H1 (cell line): ENCODE data around the gene FABP6. TPM values are rescaled to one million over a fixed set of nuclear protein-coding genes. Genes with fewer than 3 reads are reported as not detected.

Experiments used
- CTCF ChIA-PET: fragments of 300-600 bp; sonication (Branson Sonifier 250); formaldehyde crosslinking; loops from one replicate; lab custom pipeline; 2021; ENCODE audit not compliant: partially characterized antibody; lab: Charles Lee
- POLR2A ChIA-PET: fragments of 300-600 bp; sonication (Branson Sonifier 250); formaldehyde crosslinking; loops from one replicate; lab custom pipeline; 2021; ENCODE audit warnings: inconsistent platforms; ENCODE audit not compliant: partially characterized antibody; lab: Charles Lee
- DNase-seq, 2 experiments: peaks; one replicate each; pipeline versions ENCODE4 v3.0.0 to v3.0.0-alpha.2; 2010 to 2022; ENCODE audit warnings: low spot score in 2 of 2, low read depth in 1 of 2, mixed read lengths in 1 of 2
- FAIRE-seq: peaks from 2 replicates; lab custom pipeline; 2011; peaks lifted over from hg19 to GRCh38; lab: Jason Lieb, UNC
- H2AFZ ChIP-seq: 2 replicates; pipeline ENCODE4 v1.8.1; 2012; ENCODE audit warnings: low read length, inconsistent platforms
- H2AK5ac ChIP-seq: 2 replicates; pipeline ENCODE4 v1.6.1; 2013; ENCODE audit warnings: low read depth, low read length
- H2BK120ac ChIP-seq: replicated peaks from 2 replicates; pipeline ENCODE3; 2013; ENCODE audit warnings: low read depth, low read length, inconsistent platforms
- H2BK12ac ChIP-seq: 2 replicates; pipeline ENCODE4 v1.6.1; 2013; ENCODE audit warnings: low read depth, low read length
- H2BK15ac ChIP-seq: 2 replicates; pipeline ENCODE4 v1.6.1; 2013; ENCODE audit warnings: low read length
- H2BK20ac ChIP-seq: 2 replicates; pipeline ENCODE4 v1.6.1; 2013; ENCODE audit warnings: low read length
- H2BK5ac ChIP-seq: 2 replicates; pipeline ENCODE4 v1.6.1; 2013; ENCODE audit warnings: low read depth, low read length
- H3K14ac ChIP-seq: 2 replicates; pipeline ENCODE4 v1.6.1; 2013; ENCODE audit warnings: inconsistent platforms; ENCODE audit not compliant: insufficient read length
- H3K18ac ChIP-seq: 2 replicates; pipeline ENCODE4 v1.6.1; 2013; ENCODE audit warnings: low read length; ENCODE audit errors: extremely low read depth
- H3K23ac ChIP-seq: 2 replicates; pipeline ENCODE4 v1.6.1; 2013; ENCODE audit warnings: inconsistent platforms; ENCODE audit not compliant: insufficient read length
- H3K23me2 ChIP-seq: 2 replicates; pipeline ENCODE4 v1.6.1; 2013; ENCODE audit warnings: low read depth, low read length
- H3K27ac ChIP-seq: 2 replicates; pipeline ENCODE4 v1.6.1; 2011; ENCODE audit warnings: low read depth, low read length, inconsistent platforms
- H3K27me3 ChIP-seq, 4 experiments: replicated peaks in 1 of 4; 1 replicate in 1 of 4; 2 replicates in 3 of 4; pipeline versions ENCODE4 v1.6.1 to v1.8.1; 2011 to 2013; ENCODE audit warnings: low read length in 3 of 4, mild to moderate bottlenecking in 3 of 4, inconsistent platforms in 2 of 4, mixed read lengths in 2 of 4, moderate library complexity in 1 of 4; ENCODE audit not compliant: control insufficient read depth in 3 of 4, insufficient read depth in 3 of 4; ENCODE audit errors: extremely low read depth in 1 of 4
- H3K36me3 ChIP-seq, 4 experiments: 2 replicates each; pipeline versions ENCODE4 v1.6.1 to v1.8.1; 2011 to 2013; ENCODE audit warnings: mild to moderate bottlenecking in 4 of 4, low read length in 3 of 4, moderate library complexity in 2 of 4, control low read depth in 1 of 4, inconsistent platforms in 1 of 4; ENCODE audit not compliant: insufficient read depth in 4 of 4, control insufficient read depth in 2 of 4
- H3K4ac ChIP-seq: replicated peaks from 2 replicates; pipeline ENCODE3; 2013; ENCODE audit warnings: low read length, low read depth, mixed read lengths, inconsistent platforms; ENCODE audit not compliant: insufficient read length
- H3K4me1 ChIP-seq, 4 experiments: replicated peaks in 1 of 4; 1 replicate in 1 of 4; 2 replicates in 3 of 4; pipeline versions ENCODE4 v1.6.1 to v1.8.1; 2011 to 2013; ENCODE audit warnings: low read length in 3 of 4, inconsistent platforms in 2 of 4, mixed read lengths in 1 of 4; ENCODE audit not compliant: insufficient read depth in 4 of 4, control insufficient read depth in 3 of 4
- H3K4me2 ChIP-seq, 2 experiments: 2 replicates each; pipeline versions ENCODE4 v1.6.1 to v1.8.1; 2011 to 2013; ENCODE audit warnings: low read depth in 2 of 2, low read length in 2 of 2, control low read depth in 1 of 2, inconsistent platforms in 1 of 2, mild to moderate bottlenecking in 1 of 2; ENCODE audit not compliant: insufficient read depth in 1 of 2
- H3K4me3 ChIP-seq, 4 experiments: fragments of 200-600, 300-600 bp in 1 of 4; sonication (generic), shearing (Covaris generic), sonication (Bioruptor Twin) in 1 of 4; 2 replicates each; pipeline versions ENCODE4 v1.5.1 to v1.8.1; 2011 to 2016; ENCODE audit warnings: low read length in 4 of 4, low read depth in 3 of 4, control low read depth in 2 of 4, inconsistent platforms in 2 of 4, mild to moderate bottlenecking in 2 of 4, mixed read lengths in 1 of 4, moderate library complexity in 1 of 4; ENCODE audit not compliant: insufficient read depth in 2 of 4; ENCODE audit errors: extremely low read depth in 1 of 4
- H3K56ac ChIP-seq: replicated peaks from 2 replicates; pipeline ENCODE3; 2013; ENCODE audit warnings: low read depth, mild to moderate bottlenecking, mixed read lengths, low read length, inconsistent platforms; ENCODE audit not compliant: insufficient read length
- H3K79me1 ChIP-seq: 2 replicates; pipeline ENCODE4 v1.6.1; 2013; ENCODE audit warnings: low read depth, low read length, control low read depth
- H3K79me2 ChIP-seq, 2 experiments: 2 replicates each; pipeline versions ENCODE4 v1.6.1 to v1.8.1; 2012 to 2013; ENCODE audit warnings: low read length in 2 of 2, mild to moderate bottlenecking in 2 of 2, inconsistent platforms in 1 of 2; ENCODE audit not compliant: insufficient read depth in 2 of 2, control insufficient read depth in 1 of 2
- H3K9ac ChIP-seq, 4 experiments: replicated peaks in 1 of 4; 1 replicate in 1 of 4; 2 replicates in 3 of 4; pipeline versions ENCODE4 v1.6.1 to v1.8.1; 2011 to 2013; ENCODE audit warnings: low read depth in 3 of 4, low read length in 3 of 4, control low read depth in 2 of 4, mild to moderate bottlenecking in 2 of 4, moderate library complexity in 2 of 4, inconsistent platforms in 1 of 4; ENCODE audit errors: extremely low read depth in 1 of 4
- H3K9me3 ChIP-seq, 2 experiments: 2 replicates each; pipeline versions ENCODE4 v1.6.1 to v1.8.1; 2012 to 2013; ENCODE audit warnings: mild to moderate bottlenecking in 2 of 2, moderate library complexity in 2 of 2, control low read depth in 1 of 2, inconsistent platforms in 1 of 2, low read depth in 1 of 2, low read length in 1 of 2, mixed read lengths in 1 of 2; ENCODE audit not compliant: insufficient read depth in 2 of 2
- H4K20me1 ChIP-seq, 2 experiments: replicated peaks in 1 of 2; 2 replicates each; pipeline versions ENCODE3 to v1.8.1; 2011 to 2013; ENCODE audit warnings: inconsistent platforms in 2 of 2, low read length in 2 of 2, mild to moderate bottlenecking in 1 of 2; ENCODE audit not compliant: insufficient read depth in 2 of 2, control insufficient read depth in 1 of 2
- H4K5ac ChIP-seq: 2 replicates; pipeline ENCODE4 v1.6.1; 2013; ENCODE audit warnings: low read length, low read depth, mixed read lengths, inconsistent platforms; ENCODE audit not compliant: insufficient read length
- H4K8ac ChIP-seq: 2 replicates; pipeline ENCODE4 v1.8.0; 2013; ENCODE audit warnings: mild to moderate bottlenecking, moderate library complexity, low read length, inconsistent platforms; ENCODE audit not compliant: insufficient read depth; ENCODE audit errors: extremely low read depth
- H4K91ac ChIP-seq: replicated peaks from 2 replicates; pipeline ENCODE3; 2013; ENCODE audit warnings: low read length, mixed read lengths, inconsistent platforms; ENCODE audit not compliant: insufficient read length
- BRCA1 ChIP-seq: IDR thresholded peaks from 2 replicates; pipeline ENCODE4 v1.6.1; 2012; ENCODE audit warnings: low read depth, low read length, improper control_type of control experiment
- RBBP5 ChIP-seq: IDR thresholded peaks from 2 replicates; pipeline ENCODE4 v1.7.1; 2012; ENCODE audit warnings: low read depth, mild to moderate bottlenecking, inconsistent platforms, low read length, moderate library complexity, borderline replicate concordance
- TAF1 ChIP-seq: IDR thresholded peaks from 2 replicates; pipeline ENCODE4 v1.6.1; 2011; ENCODE audit warnings: mild to moderate bottlenecking, low read depth, low read length
- WGBS, 2 experiments: shearing (Covaris generic) in 1 of 2; methylation state at CpG; one replicate each; pipeline versions ENCODE4 v1.1.6 to v1.1.7; 2013 to 2015; ENCODE audit warnings: low lambda C conversion rate in 2 of 2, mixed read lengths in 2 of 2, inconsistent platforms in 1 of 2, low coverage in 1 of 2, missing lambda C conversion rate in 1 of 2; ENCODE audit not compliant: insufficient replicate concordance in 2 of 2, insufficient coverage in 1 of 2, insufficient read length in 1 of 2; ENCODE audit errors: extremely low coverage in 1 of 2, missing lambda C conversion rate in 1 of 2; 5-methylcytosine and 5-hydroxymethylcytosine counted together
- polyA plus RNA-seq, 7 experiments: library from polyadenylated mRNA; depleted of rRNA in 3 of 7; stranded (reverse) in 5 of 7; unstranded in 2 of 7; fragments of >200 nt in 5 of 7; fragments of 200-250 nt in 2 of 7; gene quantifications; 1 replicate in 5 of 7; 2 replicates in 1 of 7; 4 replicates in 1 of 7; pipeline versions ENCODE4 v1.2.1 to v1.2.3, GENCODE V29; 2011 to 2013; ENCODE audit warnings: missing spikeins in 2 of 7, mixed read lengths in 2 of 7
- total RNA-seq: library from RNA; stranded (reverse); fragmentation: NEBNext Ultra II Directional; extraction: Animal tissue kit (Norgen Biotek cat#: 25700); gene quantifications from 2 replicates; pipeline ENCODE4 v1.2.1, GENCODE V29; 2021

FABP6 gene
- total and polyA plus RNA-seq, 2 of the 8 experiments (the other 6 are each of a cell fraction or from before 2014, with no cell fraction given): 4.8 to 6.1 TPM

DNA sequence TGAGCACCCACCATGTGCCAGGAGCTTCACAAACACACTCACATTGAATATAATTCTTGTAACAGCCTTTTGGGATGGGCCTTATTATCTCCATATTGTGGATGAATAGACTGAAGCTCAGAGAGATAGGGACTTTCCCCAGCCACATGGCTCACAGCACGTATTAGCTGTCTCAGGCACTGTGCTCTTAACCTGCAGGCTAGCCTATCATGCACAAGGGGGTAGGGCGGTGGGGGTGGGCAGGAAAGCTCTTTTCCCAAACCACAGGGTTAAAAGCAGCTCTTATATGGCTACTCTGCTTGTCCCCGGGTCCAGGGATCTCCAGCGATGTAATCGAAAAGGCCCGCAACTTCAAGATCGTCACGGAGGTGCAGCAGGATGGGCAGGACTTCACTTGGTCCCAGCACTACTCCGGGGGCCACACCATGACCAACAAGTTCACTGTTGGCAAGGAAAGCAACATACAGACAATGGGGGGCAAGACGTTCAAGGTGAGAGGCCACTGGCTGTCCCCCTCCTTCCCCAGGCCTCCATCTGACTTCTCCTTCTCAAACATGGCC, 2.6 kb downstream of the FABP6 start:
- ChIA-PET POLR2A (interaction anchor here (1.6 kb wide), 2 partner anchors 13 to 14 kb away, joined by 4 read pairs; no protein-coding TSS in a partner anchor), CTCF (interaction anchor here (0.6 to 3.3 kb wide), 11 partner anchors 8 to 159 kb away, joined by 3 to 12 read pairs (median 5); no protein-coding TSS in a partner anchor)
- H3K36me3 ChIP-seq: no peaks in the 10 kb centered on the region
- no peak overlapping the region for H3K14ac ChIP-seq
- no peak overlapping the region; the same call in 1 of the 2 replicates for H3K18ac ChIP-seq
- no peak overlapping the region for H3K56ac ChIP-seq
- no peak overlapping the region for H2BK5ac ChIP-seq
- H2BK20ac ChIP-seq: no peak overlapping the region
- no peak overlapping the region for H2BK15ac ChIP-seq
- no peaks in the 10 kb centered on the region; the same call in 1 of the 2 replicates for H3K23me2 ChIP-seq
- H3K9ac ChIP-seq: no peak overlapping the region
- H4K5ac ChIP-seq: no peak overlapping the region
- FAIRE-seq (no peak), DNase-seq (no peak)
- H3K4me3 ChIP-seq: no peak overlapping the region
- H3K4ac ChIP-seq: no peak overlapping the region
- H3K23ac ChIP-seq: no peak overlapping the region
- H3K79me1 ChIP-seq: no peaks in the 10 kb centered on the region
- 90% methylated on average over 10 of the region's 10 CpGs; no CpG with 5 or more reads in 1 of the 2 experiments for WGBS, 2 experiments
- no peak overlapping the region for H2BK12ac ChIP-seq
- no peaks in the 10 kb centered on the region for H3K27me3 ChIP-seq
- H3K27ac ChIP-seq: no peak overlapping the region
- H3K79me2 ChIP-seq: no peaks in the 10 kb centered on the region
- no peak overlapping the region for H3K4me2 ChIP-seq
- no peak overlapping the region for H2BK120ac ChIP-seq
- H2AK5ac ChIP-seq: no peak overlapping the region
- no peak overlapping the region for H4K91ac ChIP-seq
- H3K9me3 ChIP-seq: 0 out of 4 replicates have a peak, but pooled peaks cover 0 to 4% of the 10 kb centered on the region in 2 experiments
- H2AFZ ChIP-seq: 0 out of 2 replicates have a peak overlapping the region, but pooled peaks have one; percentile 35
- H4K20me1 ChIP-seq: no peaks in the 10 kb centered on the region
- H4K8ac ChIP-seq: no peak overlapping the region
- peaks cover 0 to 6% (median under 1%) of the 10 kb centered on the region in 4 experiments; a peak in 3 of 7 replicates for H3K4me1 ChIP-seq
- no peak for TF ChIP-seq TAF1
- TF ChIP-seq BRCA1: no peak
- TF ChIP-seq RBBP5: no peak
